Measurements from ENCODE around the gene ESRRB. TPM values are rescaled to one million over a fixed set of nuclear protein-coding genes. Genes with fewer than 3 reads are reported as not detected.

ESRRB gene
- total and polyA plus RNA-seq, 7 donors = 0.17 to 9.9 (median 2.5) TPM

GRCh38 chr14:76424359-76424758, 48.4 kb downstream of the ESRRB start:
- TF ChIP-seq, protein P1, sequence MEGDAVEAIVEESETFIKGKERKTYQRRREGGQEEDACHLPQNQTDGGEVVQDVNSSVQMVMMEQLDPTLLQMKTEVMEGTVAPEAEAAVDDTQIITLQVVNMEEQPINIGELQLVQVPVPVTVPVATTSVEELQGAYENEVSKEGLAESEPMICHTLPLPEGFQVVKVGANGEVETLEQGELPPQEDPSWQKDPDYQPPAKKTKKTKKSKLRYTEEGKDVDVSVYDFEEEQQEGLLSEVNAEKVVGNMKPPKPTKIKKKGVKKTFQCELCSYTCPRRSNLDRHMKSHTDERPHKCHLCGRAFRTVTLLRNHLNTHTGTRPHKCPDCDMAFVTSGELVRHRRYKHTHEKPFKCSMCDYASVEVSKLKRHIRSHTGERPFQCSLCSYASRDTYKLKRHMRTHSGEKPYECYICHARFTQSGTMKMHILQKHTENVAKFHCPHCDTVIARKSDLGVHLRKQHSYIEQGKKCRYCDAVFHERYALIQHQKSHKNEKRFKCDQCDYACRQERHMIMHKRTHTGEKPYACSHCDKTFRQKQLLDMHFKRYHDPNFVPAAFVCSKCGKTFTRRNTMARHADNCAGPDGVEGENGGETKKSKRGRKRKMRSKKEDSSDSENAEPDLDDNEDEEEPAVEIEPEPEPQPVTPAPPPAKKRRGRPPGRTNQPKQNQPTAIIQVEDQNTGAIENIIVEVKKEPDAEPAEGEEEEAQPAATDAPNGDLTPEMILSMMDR (IDR thresholded peaks at IDR 0.05) = no peak
- H3K4me3 ChIP-seq = no peak overlapping the region
- H3K9me3 ChIP-seq = no peaks in the 10 kb centered on the region
- WGBS, 3 donors = 82 to 84% (median 83%) methylated on average over 4 of the region's 4 CpGs
- ATAC-seq = no peak
- H3K27me3 ChIP-seq (ENCODE audit: insufficient read depth in 3 of 3, low read length in 2 of 3) = no peaks in the 10 kb centered on the region
- DNase-seq = no peak
- no peak overlapping the region for H3K27ac ChIP-seq
- intact Hi-C loops (cut with DNase I) = no loop called here
- H3K4me1 ChIP-seq = no peaks in the 10 kb centered on the region
- no peaks in the 10 kb centered on the region for H3K36me3 ChIP-seq (ENCODE audit: insufficient read depth in 1 of 2, low read depth in 1 of 2)

GRCh38 chr14:76426161-76426696, 50.3 kb downstream of the ESRRB start:
- H3K27me3 ChIP-seq (ENCODE audit: insufficient read depth in 3 of 3, low read length in 2 of 3) = no peaks in the 10 kb centered on the region
- ATAC-seq (no peak), DNase-seq (no peak)
- H3K36me3 ChIP-seq (ENCODE audit: insufficient read depth in 1 of 2, low read depth in 1 of 2) = no peaks in the 10 kb centered on the region
- TF ChIP-seq, protein P1 (IDR thresholded peaks at IDR 0.05) = no peak
- intact Hi-C loops (cut with DNase I) = no loop called here
- H3K9me3 ChIP-seq = no peaks in the 10 kb centered on the region
- no peak overlapping the region for H3K27ac ChIP-seq
- no peaks in the 10 kb centered on the region for H3K4me1 ChIP-seq
- no peak overlapping the region for H3K4me3 ChIP-seq
- WGBS, 3 donors = 91 to 97% (median 94%) methylated on average over 1 of the region's 1 CpG

DNA sequence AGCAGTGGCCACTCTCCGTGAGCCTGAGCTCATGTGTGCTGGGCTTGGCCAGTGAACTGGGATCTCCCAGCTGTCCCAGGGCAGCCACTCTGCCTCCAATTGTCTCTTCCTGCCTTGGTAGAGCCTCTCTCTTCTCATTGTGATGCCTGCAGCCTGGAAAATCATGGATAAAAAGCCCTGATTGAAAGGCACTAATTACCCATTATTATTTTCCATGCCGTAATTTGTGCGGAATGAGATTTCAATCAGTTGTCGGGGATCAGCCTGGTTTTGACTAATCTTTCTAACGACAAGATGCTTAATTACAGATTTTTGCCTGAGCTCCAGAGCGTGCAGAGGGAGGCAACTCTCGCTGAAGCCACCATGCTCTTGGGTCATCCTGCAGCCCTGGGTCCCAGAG, 52.7 kb downstream of the ESRRB start:
- no peak for DNase-seq
- Histone ChIP-seq H3K4me1 (no peaks in the 10 kb centered on the region), H3K27ac (no peak overlapping the region), H3K36me3 (ENCODE audit: insufficient read depth in 1 of 2, low read depth in 1 of 2) (no peaks in the 10 kb centered on the region), H3K4me3 (no peak overlapping the region), H3K9me3 (no peaks in the 10 kb centered on the region), H3K27me3 (ENCODE audit: insufficient read depth in 3 of 3, low read length in 2 of 3) (no peaks in the 10 kb centered on the region)
- no peak for ATAC-seq
- TF ChIP-seq, protein P1 (IDR thresholded peaks at IDR 0.05) = no peak
- 81 to 92% (median 86%) methylated on average over 7 of the region's 7 CpGs for WGBS, 3 donors
- intact Hi-C loops (cut with DNase I) = no loop called here

- H3K9me3 ChIP-seq = no peaks in the 10 kb centered on the region
Measured at GRCh38 chr14:76430017-76430416, 54.1 kb downstream of the ESRRB start.

More at GRCh38 chr14:76430017-76430416, 54.1 kb downstream of the ESRRB start:
- WGBS, 3 donors = 85 to 89% (median 87%) methylated on average over 1 of the region's 1 CpG
- Histone ChIP-seq H3K36me3 (ENCODE audit: insufficient read depth in 1 of 2, low read depth in 1 of 2) (no peaks in the 10 kb centered on the region), H3K4me1 (no peaks in the 10 kb centered on the region), H3K27me3 (ENCODE audit: insufficient read depth in 3 of 3, low read length in 2 of 3) (no peaks in the 10 kb centered on the region), H3K27ac (no peak overlapping the region), H3K4me3 (no peak overlapping the region)
- DNase-seq = no peak
- TF ChIP-seq, protein P1 (IDR thresholded peaks at IDR 0.05) = no peak
- no peak for ATAC-seq
- intact Hi-C loops (cut with DNase I) = no loop called here
